Activated CD4-positive, alpha-beta T cell treated with anti-CD3 and anti-CD28 coated beads for 36 hours (primary cell): ENCODE measurements around the gene IL17D. TPM values are rescaled to one million over a fixed set of nuclear protein-coding genes. Genes with fewer than 3 reads are reported as not detected.
"Not testable (repeated sequence)": the region's sequence is repeated elsewhere in the genome, so short reads cannot be mapped to it uniquely, and the experiment has no call there.

ENCODE experiments used
- ATAC-seq: fragments of 200-7000 bp; cut with Tn5 transposase; one replicate; pipeline ENCODE4 v1.10.0; 2021; ENCODE audit warnings: mild to moderate bottlenecking, moderate library complexity
- CTCF ChIA-PET: fragments of 350-600 bp; sonication (Branson Sonifier 250); formaldehyde crosslinking; loops from one replicate; lab custom pipeline; 2021; ENCODE audit warnings: antibody characterized with exemption; lab: Charles Lee
- POLR2A ChIA-PET: fragments of 350-600 bp; sonication (Branson Sonifier 250); formaldehyde crosslinking; loops from one replicate; lab custom pipeline; 2021; ENCODE audit warnings: antibody characterized with exemption, inconsistent platforms; lab: Charles Lee
- DNase-seq: peaks from one replicate; pipeline ENCODE4 v3.0.0-alpha.2; 2020
- H3K27ac Mint-ChIP-seq: one replicate; pipeline ENCODE4 v1.8.0; 2021; ENCODE audit warnings: mixed read lengths
- H3K27me3 Mint-ChIP-seq: one replicate; pipeline ENCODE4 v1.8.0; 2021; ENCODE audit warnings: mixed read lengths
- H3K36me3 Mint-ChIP-seq: one replicate; pipeline ENCODE4 v1.8.0; 2021; ENCODE audit warnings: low read depth, mixed read lengths
- H3K4me1 Mint-ChIP-seq: one replicate; pipeline ENCODE4 v1.8.0; 2021; ENCODE audit warnings: mixed read lengths
- H3K4me3 Mint-ChIP-seq: one replicate; pipeline ENCODE4 v1.8.0; 2021; ENCODE audit warnings: mild to moderate bottlenecking, moderate library complexity, mixed read lengths
- H3K9me3 Mint-ChIP-seq: one replicate; pipeline ENCODE4 v1.8.0; 2021; ENCODE audit warnings: low read depth, mixed read lengths
- intact Hi-C, 2 experiments: fragments of 100-400 bp; cut with DNase I in 1 of 2; cut with micrococcal nuclease in 1 of 2; formaldehyde crosslinking; loops; one replicate each; pipeline versions ENCODE4 v1.14.2 to v1.15.1; 2022 to 2024; cut with DNase I, micrococcal nuclease
- total RNA-seq, 2 experiments: library from RNA; stranded (reverse); gene quantifications; one replicate each; pipeline ENCODE4 v1.2.3, GENCODE V29; 2021

IL17D gene
- total RNA-seq, 2 experiments from 2014 or later: 0.19 to 0.21 TPM

DNA sequence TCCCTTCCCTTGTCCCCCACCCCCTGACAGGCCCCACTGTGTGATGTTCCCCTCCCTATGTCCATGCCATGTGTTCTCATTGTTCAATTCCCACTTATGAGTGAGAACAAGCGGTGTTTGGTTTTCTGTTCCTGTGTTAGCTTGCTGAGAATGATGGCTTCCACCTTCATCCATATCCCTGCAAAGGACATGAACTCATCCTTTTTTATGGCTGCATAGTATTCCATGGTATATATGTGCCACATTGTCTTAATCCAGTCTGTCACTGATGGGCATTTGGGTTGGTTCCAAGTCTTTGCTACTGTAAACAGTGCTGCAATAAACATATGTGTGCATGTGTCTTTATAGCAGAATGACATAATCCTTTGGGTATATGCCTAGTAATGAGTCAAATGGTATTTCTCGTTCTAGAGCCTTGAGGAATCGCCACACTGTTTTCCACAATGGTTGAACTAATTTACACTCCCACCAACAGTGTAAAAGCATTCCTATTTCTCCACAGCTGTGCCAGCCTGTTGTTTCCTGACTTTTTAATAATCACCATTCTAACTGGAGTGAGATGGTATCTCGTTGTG lies 40.4 kb downstream of the IL17D start:
- H3K4me1 Mint-ChIP-seq, intact Hi-C loops, H3K27me3 Mint-ChIP-seq, CTCF ChIA-PET, DNase-seq, H3K4me3 Mint-ChIP-seq, H3K27ac Mint-ChIP-seq, ATAC-seq, POLR2A ChIA-PET: not testable (repeated sequence)
- Mint-ChIP-seq H3K9me3 (peaks cover 19% of the 10 kb centered on the region), H3K36me3 (peaks cover 34% of the 10 kb centered on the region)

DNA sequence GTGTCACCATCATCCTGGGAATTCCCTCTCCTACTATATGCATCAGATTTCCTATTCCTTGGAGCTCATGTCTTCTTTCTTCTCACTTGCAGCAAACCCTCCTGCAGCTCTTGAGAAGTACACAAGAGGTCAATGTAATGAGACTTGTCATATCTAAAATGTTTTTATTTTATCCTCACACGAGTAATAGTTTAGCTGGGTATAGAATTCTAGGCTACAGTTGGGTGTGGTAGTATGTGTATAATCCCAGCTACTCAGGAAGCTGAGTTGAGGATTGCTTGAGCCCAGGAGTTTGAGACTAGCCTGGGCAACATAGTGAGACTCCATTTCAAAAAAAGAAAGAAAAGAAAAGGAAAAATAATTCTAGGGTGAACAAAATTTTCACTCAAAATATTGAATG lies 45.9 kb downstream of the IL17D start:
- no peaks in the 10 kb centered on the region for H3K27me3 Mint-ChIP-seq

DNA sequence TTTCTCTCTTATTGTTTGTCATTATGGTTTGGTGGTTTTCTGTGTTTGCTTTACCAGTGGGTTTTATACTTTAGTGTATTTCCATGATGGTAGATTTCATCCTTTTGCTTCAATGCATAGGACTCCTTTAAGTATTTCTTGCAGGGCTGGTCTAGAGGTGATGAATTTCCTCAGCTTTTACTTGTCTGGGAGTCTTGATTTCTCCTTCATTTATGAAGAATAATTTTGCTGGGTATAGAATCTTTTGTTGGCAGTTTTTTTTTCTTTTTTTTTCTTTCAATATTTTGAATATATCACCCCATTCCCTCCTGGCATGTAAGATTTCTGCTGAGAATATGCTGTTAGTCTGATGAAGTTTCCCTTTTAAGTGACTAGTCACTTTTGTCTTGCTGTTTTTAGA lies 50.5 kb downstream of the IL17D start:
- no peak for ATAC-seq
- ChIA-PET POLR2A (interaction anchor here (0.6 kb wide), 1 partner anchor 54 kb away, joined by 3 read pairs; no protein-coding TSS in a partner anchor), CTCF (no interaction called here)
- H3K9me3 Mint-ChIP-seq: peaks cover 42% of the 10 kb centered on the region
- H3K4me3 Mint-ChIP-seq: no peak overlapping the region
- no peaks in the 10 kb centered on the region for H3K27me3 Mint-ChIP-seq
- intact Hi-C loops: no loop called here
- peaks cover 62% of the 10 kb centered on the region for H3K36me3 Mint-ChIP-seq
- DNase-seq: no peak
- no peak overlapping the region for H3K27ac Mint-ChIP-seq
- no peaks in the 10 kb centered on the region for H3K4me1 Mint-ChIP-seq

More for the DNA sequence above, 45.9 kb downstream of the IL17D start:
- Mint-ChIP-seq H3K4me1 (no peaks in the 10 kb centered on the region), H3K9me3 (peaks cover 54% of the 10 kb centered on the region), H3K4me3 (no peak overlapping the region), H3K36me3 (peaks cover 53% of the 10 kb centered on the region), H3K27ac (no peak overlapping the region)
- CTCF ChIA-PET: no interaction called here
- intact Hi-C loops: no loop called here
- DNase-seq (no peak), ATAC-seq (no peak)
- POLR2A ChIA-PET: no interaction called here

- CTCF ChIA-PET: no interaction called here
- DNase-seq: no peak
- POLR2A ChIA-PET: no interaction called here
- intact Hi-C loops: no loop called here
- H3K4me3 Mint-ChIP-seq: no peak overlapping the region
- H3K27me3 Mint-ChIP-seq: no peaks in the 10 kb centered on the region
- no peaks in the 10 kb centered on the region for H3K4me1 Mint-ChIP-seq
- peaks cover 28% of the 10 kb centered on the region for H3K36me3 Mint-ChIP-seq
- no peak for ATAC-seq
- H3K9me3 Mint-ChIP-seq: peaks cover 6% of the 10 kb centered on the region
- no peak overlapping the region for H3K27ac Mint-ChIP-seq
These were observed 57.4 kb downstream of the IL17D start for GRCh38 chr13:20760872-20761271.

- Mint-ChIP-seq H3K27me3 (no peaks in the 10 kb centered on the region), H3K4me3 (no peak overlapping the region), H3K4me1 (peaks cover 25% of the 10 kb centered on the region), H3K36me3 (peaks cover 55% of the 10 kb centered on the region), H3K27ac (no peak overlapping the region), H3K9me3 (peaks cover 22% of the 10 kb centered on the region)
- CTCF ChIA-PET: interaction anchor here (0.6 to 1.2 kb wide), 3 partner anchors 12 to 149 kb away, joined by 3 to 4 read pairs (median 3); no protein-coding TSS in a partner anchor
- intact Hi-C loops: no loop called here
- no peak for ATAC-seq
- POLR2A ChIA-PET: no interaction called here
- DNase-seq: no peak
These were observed 63.9 kb downstream of the IL17D start for GRCh38 chr13:20767309-20767943.

- H3K27ac Mint-ChIP-seq: no peak overlapping the region
- no peak for ATAC-seq
- H3K4me3 Mint-ChIP-seq: no peak overlapping the region
- H3K9me3 Mint-ChIP-seq: peaks cover 22% of the 10 kb centered on the region
- no peak for DNase-seq
- ChIA-PET CTCF (interaction anchor here (0.6 kb wide), 1 partner anchor 150 kb away, joined by 4 read pairs; no protein-coding TSS in a partner anchor), POLR2A (no interaction called here)
- H3K36me3 Mint-ChIP-seq: peaks cover 60% of the 10 kb centered on the region
- peaks cover 32% of the 10 kb centered on the region for H3K4me1 Mint-ChIP-seq
- no peaks in the 10 kb centered on the region for H3K27me3 Mint-ChIP-seq
- intact Hi-C loops: no loop called here
These were observed 65.6 kb downstream of the IL17D start for GRCh38 chr13:20769091-20769490.

GRCh38 chr13:20769834-20770233 lies 66.3 kb downstream of the IL17D start:
- Mint-ChIP-seq H3K4me3 (no peak overlapping the region), H3K9me3 (peaks cover 22% of the 10 kb centered on the region), H3K36me3 (peaks cover 61% of the 10 kb centered on the region), H3K4me1 (peaks cover 40% of the 10 kb centered on the region), H3K27ac (no peak overlapping the region), H3K27me3 (no peaks in the 10 kb centered on the region)
- intact Hi-C loops: loop anchor here (5.0 kb wide), 4 partner anchors 68 to 1138 kb away; partner anchors contain the start of genes IL17D (in 1 of the 2), MPHOSPH8 (in 1 of the 2) and ZMYM5 (in 1 of the 2)
- POLR2A ChIA-PET: no interaction called here
- ATAC-seq: no peak
- no peak for DNase-seq
- CTCF ChIA-PET: no interaction called here

Other genes with a start within 250 kb of the IL17D start
- 1 to 10 TPM; 8.5 to 9.1 TPM for gene CRYL1, start 177.8 kb upstream of the IL17D start, total RNA-seq
- 1 to 10 TPM; 4.7 to 4.8 TPM for gene IFT88, start 136.5 kb upstream of the IL17D start, total RNA-seq
- gene EEF1AKMT1, start 70.3 kb downstream of the IL17D start, total RNA-seq: 10 to 100 TPM; 21.0 to 23.9 TPM
- 10 to 100 TPM; 22.8 to 26.4 TPM for gene XPO4, start 199.0 kb downstream of the IL17D start, total RNA-seq